ENCODE measurements around the gene FYN. TPM values are rescaled to one million over a fixed set of nuclear protein-coding genes. Genes with fewer than 3 reads are reported as not detected.

The FYN gene
- total and polyA plus RNA-seq, 4 donors, result 11.2 to 28.3 (median 19.7) TPM

- TF ChIP-seq, protein P1, sequence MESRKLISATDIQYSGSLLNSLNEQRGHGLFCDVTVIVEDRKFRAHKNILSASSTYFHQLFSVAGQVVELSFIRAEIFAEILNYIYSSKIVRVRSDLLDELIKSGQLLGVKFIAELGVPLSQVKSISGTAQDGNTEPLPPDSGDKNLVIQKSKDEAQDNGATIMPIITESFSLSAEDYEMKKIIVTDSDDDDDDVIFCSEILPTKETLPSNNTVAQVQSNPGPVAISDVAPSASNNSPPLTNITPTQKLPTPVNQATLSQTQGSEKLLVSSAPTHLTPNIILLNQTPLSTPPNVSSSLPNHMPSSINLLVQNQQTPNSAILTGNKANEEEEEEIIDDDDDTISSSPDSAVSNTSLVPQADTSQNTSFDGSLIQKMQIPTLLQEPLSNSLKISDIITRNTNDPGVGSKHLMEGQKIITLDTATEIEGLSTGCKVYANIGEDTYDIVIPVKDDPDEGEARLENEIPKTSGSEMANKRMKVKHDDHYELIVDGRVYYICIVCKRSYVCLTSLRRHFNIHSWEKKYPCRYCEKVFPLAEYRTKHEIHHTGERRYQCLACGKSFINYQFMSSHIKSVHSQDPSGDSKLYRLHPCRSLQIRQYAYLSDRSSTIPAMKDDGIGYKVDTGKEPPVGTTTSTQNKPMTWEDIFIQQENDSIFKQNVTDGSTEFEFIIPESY (IDR thresholded peaks at IDR 0.05), result no peak
- no peak for TF ChIP-seq TAF1 (conservative IDR thresholded peaks at IDR 0.05)
- no peak for TF ChIP-seq RXRA (IDR thresholded peaks at IDR 0.05)
- no peak for TF ChIP-seq NR2F2 (IDR thresholded peaks at IDR 0.05)
- TF ChIP-seq FOXA1 (IDR thresholded peaks at IDR 0.05), result no peak
- TF ChIP-seq SP1 (IDR thresholded peaks at IDR 0.05), result no peak
- TF ChIP-seq, protein P2, sequence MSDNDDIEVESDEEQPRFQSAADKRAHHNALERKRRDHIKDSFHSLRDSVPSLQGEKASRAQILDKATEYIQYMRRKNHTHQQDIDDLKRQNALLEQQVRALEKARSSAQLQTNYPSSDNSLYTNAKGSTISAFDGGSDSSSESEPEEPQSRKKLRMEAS (IDR thresholded peaks at IDR 0.05), result no peak
- no peak for TF ChIP-seq HNF4G (IDR thresholded peaks at IDR 0.05)
- no peak for TF ChIP-seq EGR1 (IDR thresholded peaks at IDR 0.05; ENCODE audit: low read depth in 2 of 2)
Measured at GRCh38 chr6:111852725-111853124, 20.5 kb downstream of the FYN start (continued).

- TF ChIP-seq JUND (IDR thresholded peaks at IDR 0.05), result no peak
- TF ChIP-seq, protein P3, sequence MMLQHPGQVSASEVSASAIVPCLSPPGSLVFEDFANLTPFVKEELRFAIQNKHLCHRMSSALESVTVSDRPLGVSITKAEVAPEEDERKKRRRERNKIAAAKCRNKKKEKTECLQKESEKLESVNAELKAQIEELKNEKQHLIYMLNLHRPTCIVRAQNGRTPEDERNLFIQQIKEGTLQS (IDR thresholded peaks at IDR 0.05), result no peak
- TF ChIP-seq EGR1 (IDR thresholded peaks at IDR 0.05; ENCODE audit: low read depth in 2 of 2), result no peak
- TF ChIP-seq CTCF (IDR thresholded peaks at IDR 0.05; ENCODE audit: low read depth, low read length, missing input control), result no peak
- TF ChIP-seq, protein P2 (IDR thresholded peaks at IDR 0.05), result no peak
- TF ChIP-seq HNF4G (IDR thresholded peaks at IDR 0.05), result no peak
- no peak for TF ChIP-seq YY1 (IDR thresholded peaks at IDR 0.05)
- TF ChIP-seq NR2F2 (IDR thresholded peaks at IDR 0.05), result no peak
- no peak for TF ChIP-seq SP1 (IDR thresholded peaks at IDR 0.05)
- TF ChIP-seq FOXA2 (IDR thresholded peaks at IDR 0.05), result no peak
- no peak for TF ChIP-seq RXRA (IDR thresholded peaks at IDR 0.05)
- TF ChIP-seq TAF1 (conservative IDR thresholded peaks at IDR 0.05), result no peak
- no peak for TF ChIP-seq HNF4A (conservative IDR thresholded peaks at IDR 0.05)
- no peak for TF ChIP-seq RAD21 (IDR thresholded peaks at IDR 0.05)
- TF ChIP-seq, protein P4, sequence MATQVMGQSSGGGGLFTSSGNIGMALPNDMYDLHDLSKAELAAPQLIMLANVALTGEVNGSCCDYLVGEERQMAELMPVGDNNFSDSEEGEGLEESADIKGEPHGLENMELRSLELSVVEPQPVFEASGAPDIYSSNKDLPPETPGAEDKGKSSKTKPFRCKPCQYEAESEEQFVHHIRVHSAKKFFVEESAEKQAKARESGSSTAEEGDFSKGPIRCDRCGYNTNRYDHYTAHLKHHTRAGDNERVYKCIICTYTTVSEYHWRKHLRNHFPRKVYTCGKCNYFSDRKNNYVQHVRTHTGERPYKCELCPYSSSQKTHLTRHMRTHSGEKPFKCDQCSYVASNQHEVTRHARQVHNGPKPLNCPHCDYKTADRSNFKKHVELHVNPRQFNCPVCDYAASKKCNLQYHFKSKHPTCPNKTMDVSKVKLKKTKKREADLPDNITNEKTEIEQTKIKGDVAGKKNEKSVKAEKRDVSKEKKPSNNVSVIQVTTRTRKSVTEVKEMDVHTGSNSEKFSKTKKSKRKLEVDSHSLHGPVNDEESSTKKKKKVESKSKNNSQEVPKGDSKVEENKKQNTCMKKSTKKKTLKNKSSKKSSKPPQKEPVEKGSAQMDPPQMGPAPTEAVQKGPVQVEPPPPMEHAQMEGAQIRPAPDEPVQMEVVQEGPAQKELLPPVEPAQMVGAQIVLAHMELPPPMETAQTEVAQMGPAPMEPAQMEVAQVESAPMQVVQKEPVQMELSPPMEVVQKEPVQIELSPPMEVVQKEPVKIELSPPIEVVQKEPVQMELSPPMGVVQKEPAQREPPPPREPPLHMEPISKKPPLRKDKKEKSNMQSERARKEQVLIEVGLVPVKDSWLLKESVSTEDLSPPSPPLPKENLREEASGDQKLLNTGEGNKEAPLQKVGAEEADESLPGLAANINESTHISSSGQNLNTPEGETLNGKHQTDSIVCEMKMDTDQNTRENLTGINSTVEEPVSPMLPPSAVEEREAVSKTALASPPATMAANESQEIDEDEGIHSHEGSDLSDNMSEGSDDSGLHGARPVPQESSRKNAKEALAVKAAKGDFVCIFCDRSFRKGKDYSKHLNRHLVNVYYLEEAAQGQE (IDR thresholded peaks at IDR 0.05), result no peak
- TF ChIP-seq, protein P1 (IDR thresholded peaks at IDR 0.05), result no peak
- no peak for TF ChIP-seq FOXA1 (IDR thresholded peaks at IDR 0.05)
- TF ChIP-seq GABPA (IDR thresholded peaks at IDR 0.05 in 1 of 2, conservative IDR thresholded peaks at IDR 0.05 in 1 of 2), result no peak
- H3K9ac ChIP-seq (ENCODE audit: low read depth in 1 of 2, low read length in 2 of 2), result no peak overlapping the region
- no peak overlapping the region for H3K27ac ChIP-seq (ENCODE audit: low read depth in 1 of 2, low read length in 2 of 2)
- 80% methylated on average over 10 of the region's 10 CpGs for WGBS
- H3K27me3 ChIP-seq (ENCODE audit: control insufficient read depth in 4 of 4, insufficient read depth in 4 of 4, low read length in 3 of 4), result peaks cover 0 to 3% (median 0%) of the 10 kb centered on the region in 4 donors
- no peak overlapping the region for H3K4me3 ChIP-seq (ENCODE audit: low read depth in 1 of 3, low read length in 3 of 3)
- no peaks in the 10 kb centered on the region for H3K9me3 ChIP-seq (ENCODE audit: control insufficient read depth in 4 of 4, low read length in 3 of 4)
- DNase-seq (ENCODE audit: low spot score), result no peak
- no peaks in the 10 kb centered on the region for H3K36me3 ChIP-seq (ENCODE audit: control insufficient read depth in 4 of 4, insufficient read depth in 3 of 4, low read depth in 1 of 4, low read length in 3 of 4)
- no peaks in the 10 kb centered on the region for H3K4me1 ChIP-seq (ENCODE audit: control insufficient read depth in 4 of 4, insufficient read depth in 4 of 4, low read length in 3 of 4)
Measured at GRCh38 chr6:111850295-111850937, 22.8 kb downstream of the FYN start.
